ENCODE data around the gene CACNA1D. TPM values are rescaled to one million over a fixed set of nuclear protein-coding genes. Genes with fewer than 3 reads are reported as not detected.

CACNA1D gene
- total and polyA plus RNA-seq, 2 donors from 2014 or later, result 3.7 to 35.7 TPM

DNA sequence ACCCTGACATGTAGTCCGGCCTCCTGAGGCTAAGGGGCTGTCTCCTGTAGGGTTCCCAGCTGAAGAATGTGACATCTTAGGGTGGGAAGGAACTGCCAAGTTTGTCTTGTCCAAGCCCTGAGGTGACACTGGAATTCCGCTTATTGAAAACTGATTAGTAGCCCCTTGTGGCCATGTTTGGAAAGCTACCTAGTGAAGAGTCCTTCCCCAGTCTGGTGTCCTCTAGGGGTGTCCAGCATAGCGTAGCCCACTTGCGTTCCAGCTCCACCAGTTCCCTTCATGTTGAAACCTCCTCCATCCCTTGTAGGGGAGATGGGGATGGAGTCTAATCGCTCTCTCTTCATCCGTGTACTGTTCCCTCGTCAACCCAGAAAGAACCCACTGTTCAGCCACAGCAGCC lies 272.3 kb downstream of the CACNA1D start:
- DNase-seq (no peak), FAIRE-seq (no peak)
- H3K36me3 ChIP-seq (ENCODE audit: control insufficient read depth in 2 of 3, insufficient read depth in 3 of 3, low read length in 3 of 3), result peaks cover 0 to 2% (median 0%) of the 10 kb centered on the region in 3 donors
- no peak overlapping the region for H3K9ac ChIP-seq (ENCODE audit: low read length in 3 of 3)
- intact Hi-C loops (cut with DNase I), result no loop called here
- no peak overlapping the region for H3K4me3 ChIP-seq (ENCODE audit: low read length in 3 of 3)
- no peaks in the 10 kb centered on the region for H3K4me1 ChIP-seq (ENCODE audit: control insufficient read depth in 2 of 3, insufficient read depth in 2 of 3, low read depth in 1 of 3, low read length in 3 of 3)
- H3K27me3 ChIP-seq (ENCODE audit: control insufficient read depth, insufficient read depth, low read length), result no peaks in the 10 kb centered on the region
- H3K9me3 ChIP-seq (ENCODE audit: control insufficient read depth in 2 of 3, insufficient read depth in 1 of 3, low read length in 3 of 3), result no peaks in the 10 kb centered on the region
- TF ChIP-seq, protein P1, sequence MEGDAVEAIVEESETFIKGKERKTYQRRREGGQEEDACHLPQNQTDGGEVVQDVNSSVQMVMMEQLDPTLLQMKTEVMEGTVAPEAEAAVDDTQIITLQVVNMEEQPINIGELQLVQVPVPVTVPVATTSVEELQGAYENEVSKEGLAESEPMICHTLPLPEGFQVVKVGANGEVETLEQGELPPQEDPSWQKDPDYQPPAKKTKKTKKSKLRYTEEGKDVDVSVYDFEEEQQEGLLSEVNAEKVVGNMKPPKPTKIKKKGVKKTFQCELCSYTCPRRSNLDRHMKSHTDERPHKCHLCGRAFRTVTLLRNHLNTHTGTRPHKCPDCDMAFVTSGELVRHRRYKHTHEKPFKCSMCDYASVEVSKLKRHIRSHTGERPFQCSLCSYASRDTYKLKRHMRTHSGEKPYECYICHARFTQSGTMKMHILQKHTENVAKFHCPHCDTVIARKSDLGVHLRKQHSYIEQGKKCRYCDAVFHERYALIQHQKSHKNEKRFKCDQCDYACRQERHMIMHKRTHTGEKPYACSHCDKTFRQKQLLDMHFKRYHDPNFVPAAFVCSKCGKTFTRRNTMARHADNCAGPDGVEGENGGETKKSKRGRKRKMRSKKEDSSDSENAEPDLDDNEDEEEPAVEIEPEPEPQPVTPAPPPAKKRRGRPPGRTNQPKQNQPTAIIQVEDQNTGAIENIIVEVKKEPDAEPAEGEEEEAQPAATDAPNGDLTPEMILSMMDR (IDR thresholded peaks at IDR 0.05; ENCODE audit: borderline replicate concordance, extremely low read depth, insufficient read depth), result no peak
- no peak overlapping the region for H3K27ac ChIP-seq (ENCODE audit: low read depth in 2 of 2, low read length in 2 of 2)

DNA sequence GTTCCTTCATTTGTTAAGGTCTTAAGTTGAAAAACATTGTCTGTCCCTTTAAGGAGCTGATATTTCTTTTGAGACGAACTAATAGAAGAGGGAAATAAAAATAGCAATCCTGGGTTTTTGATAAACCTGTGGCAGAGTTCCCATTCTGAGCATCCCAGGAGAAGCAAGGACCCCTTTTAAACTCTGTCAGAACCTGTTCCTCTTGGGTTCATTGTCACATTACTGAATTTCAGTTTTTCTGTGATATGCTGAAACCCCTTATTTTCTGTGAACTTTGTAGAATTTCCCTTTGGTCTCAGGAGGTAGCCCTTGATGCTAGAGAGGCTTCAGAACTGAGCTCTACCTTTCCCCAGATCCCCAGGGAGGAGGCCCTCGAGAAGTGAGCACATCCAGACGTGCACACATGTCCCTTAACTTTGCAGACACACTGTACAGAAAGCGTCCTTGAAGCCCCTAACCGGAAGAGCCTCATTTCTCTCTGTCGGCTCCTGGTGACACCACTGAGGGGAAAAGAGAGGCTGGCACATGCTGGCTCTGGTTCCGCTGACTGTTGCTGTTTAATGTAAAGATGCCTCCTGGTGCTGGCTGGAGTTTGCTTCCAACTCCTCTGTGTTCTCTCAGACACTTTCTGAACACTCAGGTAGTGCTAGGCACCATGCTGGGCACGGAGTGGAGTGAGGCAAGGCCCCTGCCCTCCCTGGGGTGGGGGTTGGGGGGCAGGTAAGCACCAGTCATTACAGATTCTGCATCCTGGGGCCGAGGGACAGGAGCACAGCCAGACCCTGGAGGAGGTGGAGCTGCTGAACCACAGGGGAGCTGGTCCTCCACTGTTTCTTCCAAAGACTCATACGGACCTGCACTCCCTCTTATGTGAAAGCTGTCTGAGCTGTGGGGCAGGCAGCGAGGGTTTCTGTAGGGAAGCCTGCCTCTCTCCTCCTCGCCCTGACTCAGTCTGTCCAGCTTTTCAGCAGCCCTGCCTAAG lies 274.4 kb downstream of the CACNA1D start:
- no peaks in the 10 kb centered on the region for H3K4me1 ChIP-seq (ENCODE audit: control insufficient read depth in 2 of 3, insufficient read depth in 2 of 3, low read depth in 1 of 3, low read length in 3 of 3)
- TF ChIP-seq, protein P1 (IDR thresholded peaks at IDR 0.05; ENCODE audit: borderline replicate concordance, extremely low read depth, insufficient read depth), result no peak
- H3K27ac ChIP-seq (ENCODE audit: low read depth in 2 of 2, low read length in 2 of 2), result no peak overlapping the region
- no peak for FAIRE-seq
- no peak overlapping the region for H3K9ac ChIP-seq (ENCODE audit: low read length in 3 of 3)
- peaks cover 0 to 2% (median 0%) of the 10 kb centered on the region in 3 donors for H3K36me3 ChIP-seq (ENCODE audit: control insufficient read depth in 2 of 3, insufficient read depth in 3 of 3, low read length in 3 of 3)
- intact Hi-C loops (cut with DNase I), result no loop called here
- no peaks in the 10 kb centered on the region for H3K9me3 ChIP-seq (ENCODE audit: control insufficient read depth in 2 of 3, insufficient read depth in 1 of 3, low read length in 3 of 3)
- no peak for DNase-seq
- H3K27me3 ChIP-seq (ENCODE audit: control insufficient read depth, insufficient read depth, low read length), result no peaks in the 10 kb centered on the region
- H3K4me3 ChIP-seq (ENCODE audit: low read length in 3 of 3), result no peak overlapping the region

DNA sequence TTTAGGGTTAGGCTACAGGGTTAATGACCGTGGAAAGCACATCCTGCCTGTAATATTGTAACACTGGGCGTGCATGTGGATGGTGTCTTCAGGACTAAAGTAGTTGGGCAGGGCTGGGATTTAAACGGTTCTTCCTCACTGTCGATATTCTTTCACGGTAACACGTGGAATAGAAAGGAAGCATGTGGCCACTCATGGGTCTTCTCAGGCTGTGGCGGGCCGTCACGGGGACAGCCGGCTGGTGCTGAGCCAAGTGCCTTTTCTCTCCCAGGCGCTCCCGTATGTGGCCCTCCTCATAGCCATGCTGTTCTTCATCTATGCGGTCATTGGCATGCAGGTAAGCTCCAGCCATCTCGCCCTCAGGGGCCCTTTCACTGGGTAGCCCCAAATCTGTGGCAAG lies 278.2 kb downstream of the CACNA1D start:
- intact Hi-C loops (cut with DNase I), result no loop called here
- Histone ChIP-seq H3K4me1 (ENCODE audit: control insufficient read depth in 2 of 3, insufficient read depth in 2 of 3, low read depth in 1 of 3, low read length in 3 of 3) (no peaks in the 10 kb centered on the region), H3K4me3 (ENCODE audit: low read length in 3 of 3) (no peak overlapping the region), H3K27ac (ENCODE audit: low read depth in 2 of 2, low read length in 2 of 2) (no peak overlapping the region), H3K36me3 (ENCODE audit: control insufficient read depth in 2 of 3, insufficient read depth in 3 of 3, low read length in 3 of 3) (peaks cover 0 to 2% (median 0%) of the 10 kb centered on the region in 3 donors), H3K27me3 (ENCODE audit: control insufficient read depth, insufficient read depth, low read length) (no peaks in the 10 kb centered on the region), H3K9ac (ENCODE audit: low read length in 3 of 3) (no peak overlapping the region), H3K9me3 (ENCODE audit: control insufficient read depth in 2 of 3, insufficient read depth in 1 of 3, low read length in 3 of 3) (no peaks in the 10 kb centered on the region)
- TF ChIP-seq, protein P1 (IDR thresholded peaks at IDR 0.05; ENCODE audit: borderline replicate concordance, extremely low read depth, insufficient read depth), result no peak
- FAIRE-seq, result no peak
- DNase-seq, result no peak

All from kidney (tissue), 14 donors.